GM10847 (cell line): ENCODE results near the gene IL33.

ENCODE experiments used
- POLR2A ChIP-seq: IDR thresholded peaks from 2 replicates; pipeline ENCODE4 v1.6.1; 2011; ENCODE audit not compliant: insufficient read length; ENCODE audit errors: extremely low read depth

IL33 gene

GRCh38 chr9:6239048-6239461, 23.4 kb downstream of the IL33 start:
- no peak for TF ChIP-seq POLR2A

- no peak for TF ChIP-seq POLR2A
Observed at GRCh38 chr9:6239694-6240093, 24.1 kb downstream of the IL33 start.

- TF ChIP-seq POLR2A: no peak
Observed at GRCh38 chr9:6243746-6244145, 28.1 kb downstream of the IL33 start.

GRCh38 chr9:6247266-6247665, 31.7 kb downstream of the IL33 start:
- no peak for TF ChIP-seq POLR2A

- TF ChIP-seq POLR2A: no peak
Observed at GRCh38 chr9:6268826-6269397, 53.3 kb downstream of the IL33 start.

- TF ChIP-seq POLR2A: no peak
Observed at GRCh38 chr9:6270896-6271295, 55.3 kb downstream of the IL33 start.

GRCh38 chr9:6271508-6272228, 56.1 kb downstream of the IL33 start:
- no peak for TF ChIP-seq POLR2A

GRCh38 chr9:6272229-6272598, 56.6 kb downstream of the IL33 start:
- TF ChIP-seq POLR2A: no peak

GRCh38 chr9:6277417-6277816, 61.8 kb downstream of the IL33 start:
- no peak for TF ChIP-seq POLR2A

GRCh38 chr9:6301858-6302257, 86.3 kb downstream of the IL33 start:
- TF ChIP-seq POLR2A: no peak

- TF ChIP-seq POLR2A: no peak
Observed at GRCh38 chr9:6302417-6302816, 86.8 kb downstream of the IL33 start.

- TF ChIP-seq POLR2A: no peak
Observed at GRCh38 chr9:6304232-6304631, 88.6 kb downstream of the IL33 start.

- no peak for TF ChIP-seq POLR2A
Observed at GRCh38 chr9:6305954-6306563, 90.5 kb downstream of the IL33 start.
